ENCODE results near the gene KMT2D. TPM values are rescaled to one million over a fixed set of nuclear protein-coding genes. Genes with fewer than 3 reads are reported as not detected.
"Not testable (repeated sequence)": the region's sequence is repeated elsewhere in the genome, so short reads cannot be mapped to it uniquely, and the experiment has no call there.

Gene KMT2D
- total RNA-seq, 1 experiment from 2014 or later: 16.1 TPM

GRCh38 chr12:49088150-49088931 is 27.7 kb upstream of the KMT2D start:
- DNase-seq (ENCODE audit: low read depth): peak; percentile 88

GRCh38 chr12:49086116-49086515 is 25.5 kb upstream of the KMT2D start:
- DNase-seq (ENCODE audit: low read depth): no peak

GRCh38 chr12:49084438-49084837 is 23.8 kb upstream of the KMT2D start:
- DNase-seq (ENCODE audit: low read depth): no peak

GRCh38 chr12:49079793-49080192 is 19.2 kb upstream of the KMT2D start:
- no peak for DNase-seq (ENCODE audit: low read depth)

GRCh38 chr12:49070971-49071370 is 10.4 kb upstream of the KMT2D start:
- DNase-seq (ENCODE audit: low read depth): no peak

GRCh38 chr12:49069507-49070346 is 9.1 kb upstream of the KMT2D start, which contains the start of gene RHEBL1:
TSS of gene RHEBL1 (minus strand) at chr12:49069979. CDS start at chr12:49069785, 194 bp downstream.
- DNase-seq (ENCODE audit: low read depth): peak; percentile 97

GRCh38 chr12:49068879-49069506 is 8.4 kb upstream of the KMT2D start:
- DNase-seq (ENCODE audit: low read depth): no peak

GRCh38 chr12:49066120-49066519 is 5.5 kb upstream of the KMT2D start:
- DNase-seq (ENCODE audit: low read depth): no peak

- no peak for DNase-seq (ENCODE audit: low read depth)
Measured at GRCh38 chr12:49064767-49065152, 4.2 kb upstream of the KMT2D start.

- not testable (repeated sequence) for DNase-seq (ENCODE audit: low read depth)
Measured at GRCh38 chr12:49061916-49062315, 1.3 kb upstream of the KMT2D start.

GRCh38 chr12:49061157-49061650 is 610 bp upstream of the KMT2D start:
- no peak for DNase-seq (ENCODE audit: low read depth)

GRCh38 chr12:49059299-49060171 is 1.1 kb downstream of the KMT2D start:
- peak; percentile 30 for DNase-seq (ENCODE audit: low read depth)

- no peak for DNase-seq (ENCODE audit: low read depth)
Measured at GRCh38 chr12:49059045-49059298, 1.6 kb downstream of the KMT2D start.

GRCh38 chr12:49058366-49059044 is 2.1 kb downstream of the KMT2D start:
- DNase-seq (ENCODE audit: low read depth): no peak

- DNase-seq (ENCODE audit: low read depth): peak; percentile 7
Measured at GRCh38 chr12:49057888-49058287, 2.7 kb downstream of the KMT2D start.

- peak; percentile 43 for DNase-seq (ENCODE audit: low read depth)
Measured at GRCh38 chr12:49055978-49056754, 4.4 kb downstream of the KMT2D start.

- DNase-seq (ENCODE audit: low read depth): no peak
Measured at GRCh38 chr12:49055092-49055491, 5.5 kb downstream of the KMT2D start.

GRCh38 chr12:49054524-49054923 is 6.1 kb downstream of the KMT2D start:
- DNase-seq (ENCODE audit: low read depth): no peak

- no peak for DNase-seq (ENCODE audit: low read depth)
Measured at GRCh38 chr12:49054096-49054495, 6.5 kb downstream of the KMT2D start.
